Fibroblast of the aortic adventitia (primary cell): ENCODE results near the gene VTI1A. TPM values are rescaled to one million over a fixed set of nuclear protein-coding genes. Genes with fewer than 3 reads are reported as not detected.
"Not testable (repeated sequence)": the region's sequence is repeated elsewhere in the genome, so short reads cannot be mapped to it uniquely, and the experiment has no call there.

Source experiments
- DNase-seq: peaks from one replicate; pipeline ENCODE4 v3.0.0-alpha.2; 2010; ENCODE audit warnings: low read depth
- H3K4me3 ChIP-seq: 2 replicates; pipeline ENCODE4 v1.5.1; 2011; ENCODE audit warnings: low read depth, mild to moderate bottlenecking, control low read depth, low read length, moderate library complexity
- total RNA-seq: library from RNA; depleted of rRNA; stranded (reverse); fragments of >200 nt; gene quantifications from 2 replicates; pipeline ENCODE4 v1.2.3, GENCODE V29; 2012; ENCODE audit warnings: low replicate concordance
- TF ChIP-seq, protein P1 (sequence below): IDR thresholded peaks from 2 replicates; pipeline ENCODE4 v1.5.1; 2011; ENCODE audit warnings: mild to moderate bottlenecking, low read length, control low read depth, inconsistent platforms; ENCODE audit not compliant: insufficient read depth

VTI1A gene
- total RNA-seq, 1 donor = 44.5 TPM

DNA sequence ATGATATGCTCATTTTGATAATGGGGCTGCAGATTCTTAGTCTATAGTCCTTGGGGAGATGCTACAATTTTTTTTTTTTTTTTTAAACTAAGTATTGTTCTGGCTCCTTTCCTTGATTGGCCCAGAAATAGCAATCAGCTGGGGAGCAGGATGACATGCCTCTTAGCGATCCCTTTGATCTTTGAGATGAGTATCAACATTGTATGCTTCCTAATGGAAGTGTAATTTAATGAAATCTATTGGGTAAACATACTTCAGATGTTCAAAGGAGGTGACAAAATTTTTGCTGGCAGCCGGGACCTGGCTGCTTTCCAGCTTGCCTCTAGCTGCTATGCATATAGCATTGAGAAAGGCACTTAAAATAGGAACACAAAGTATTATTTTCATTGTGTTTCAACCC lies 43.5 kb downstream of the VTI1A start:
- H3K4me3 ChIP-seq = no peak overlapping the region
- DNase-seq = peak; percentile 15
- TF ChIP-seq, protein P1, sequence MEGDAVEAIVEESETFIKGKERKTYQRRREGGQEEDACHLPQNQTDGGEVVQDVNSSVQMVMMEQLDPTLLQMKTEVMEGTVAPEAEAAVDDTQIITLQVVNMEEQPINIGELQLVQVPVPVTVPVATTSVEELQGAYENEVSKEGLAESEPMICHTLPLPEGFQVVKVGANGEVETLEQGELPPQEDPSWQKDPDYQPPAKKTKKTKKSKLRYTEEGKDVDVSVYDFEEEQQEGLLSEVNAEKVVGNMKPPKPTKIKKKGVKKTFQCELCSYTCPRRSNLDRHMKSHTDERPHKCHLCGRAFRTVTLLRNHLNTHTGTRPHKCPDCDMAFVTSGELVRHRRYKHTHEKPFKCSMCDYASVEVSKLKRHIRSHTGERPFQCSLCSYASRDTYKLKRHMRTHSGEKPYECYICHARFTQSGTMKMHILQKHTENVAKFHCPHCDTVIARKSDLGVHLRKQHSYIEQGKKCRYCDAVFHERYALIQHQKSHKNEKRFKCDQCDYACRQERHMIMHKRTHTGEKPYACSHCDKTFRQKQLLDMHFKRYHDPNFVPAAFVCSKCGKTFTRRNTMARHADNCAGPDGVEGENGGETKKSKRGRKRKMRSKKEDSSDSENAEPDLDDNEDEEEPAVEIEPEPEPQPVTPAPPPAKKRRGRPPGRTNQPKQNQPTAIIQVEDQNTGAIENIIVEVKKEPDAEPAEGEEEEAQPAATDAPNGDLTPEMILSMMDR = no peak

DNA sequence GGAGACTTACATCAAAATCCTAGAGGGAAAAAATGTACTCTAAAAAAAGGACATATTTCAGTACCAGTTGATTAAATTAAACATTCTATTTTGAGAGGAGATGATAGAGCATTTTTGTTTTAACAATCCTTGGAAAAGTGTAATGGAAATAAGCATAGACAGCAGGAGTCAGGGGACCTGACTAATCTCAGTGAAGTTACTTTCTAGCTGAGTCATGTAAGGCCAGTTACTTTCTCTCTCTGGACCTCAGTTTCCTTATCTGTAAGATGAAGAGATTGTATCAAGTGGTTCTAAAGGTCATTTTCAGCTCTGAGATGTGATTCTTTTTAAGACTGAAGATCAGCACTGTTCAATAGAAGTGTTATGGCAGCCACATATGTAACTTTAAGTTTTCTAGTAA lies 44.1 kb downstream of the VTI1A start:
- H3K4me3 ChIP-seq = no peak overlapping the region
- TF ChIP-seq, protein P1 = no peak
- peak; percentile 55 for DNase-seq

DNA sequence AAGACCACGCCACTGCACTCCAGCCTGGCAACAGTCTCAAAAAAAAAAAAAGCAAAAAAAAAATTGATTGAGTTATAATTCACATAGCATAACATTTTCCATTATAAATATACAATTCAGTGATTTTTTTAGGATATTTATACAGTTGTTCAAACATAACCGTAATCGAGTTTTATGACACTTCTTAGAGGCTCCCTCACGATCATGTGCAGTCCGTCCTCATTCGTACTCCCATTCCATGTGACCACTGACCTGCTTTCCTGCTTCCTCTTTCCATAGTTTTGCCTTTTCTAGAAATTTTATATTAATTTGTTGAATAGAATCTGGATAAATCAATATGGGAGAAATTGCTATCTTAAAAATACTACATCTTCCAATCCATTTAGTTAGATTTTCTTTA lies 45.7 kb downstream of the VTI1A start:
- no peak for DNase-seq
- TF ChIP-seq, protein P1 = no peak
- H3K4me3 ChIP-seq = no peak overlapping the region

DNA sequence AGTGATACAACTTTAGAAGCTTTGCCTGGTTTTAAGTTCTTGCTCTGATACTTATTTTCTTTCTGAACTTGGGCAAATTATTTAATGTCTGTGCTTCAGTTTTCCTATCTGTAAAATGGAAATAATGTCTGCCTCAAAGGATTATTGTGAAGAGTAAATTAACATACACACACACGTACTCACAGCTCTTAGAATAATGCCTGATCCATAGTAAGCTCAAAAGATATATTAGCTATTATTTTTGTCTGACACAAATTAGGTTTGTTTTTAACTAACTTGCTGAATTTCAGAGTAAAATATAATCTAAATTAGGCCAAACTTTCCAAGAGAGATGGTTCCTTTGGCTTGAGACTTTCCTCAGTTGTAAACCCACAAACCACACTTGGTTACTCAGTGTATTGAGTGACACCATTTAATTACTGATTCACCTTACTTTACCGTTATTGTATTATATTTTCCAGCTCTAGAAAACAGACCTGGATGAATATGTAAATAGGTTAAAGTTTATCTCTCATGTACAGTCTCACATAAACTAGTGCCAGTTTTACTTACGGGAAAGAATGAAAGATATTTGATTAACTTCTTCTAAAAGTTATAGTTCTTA lies 50.4 kb downstream of the VTI1A start:
- no peak for DNase-seq
- no peak overlapping the region for H3K4me3 ChIP-seq
- TF ChIP-seq, protein P1 = no peak

DNA sequence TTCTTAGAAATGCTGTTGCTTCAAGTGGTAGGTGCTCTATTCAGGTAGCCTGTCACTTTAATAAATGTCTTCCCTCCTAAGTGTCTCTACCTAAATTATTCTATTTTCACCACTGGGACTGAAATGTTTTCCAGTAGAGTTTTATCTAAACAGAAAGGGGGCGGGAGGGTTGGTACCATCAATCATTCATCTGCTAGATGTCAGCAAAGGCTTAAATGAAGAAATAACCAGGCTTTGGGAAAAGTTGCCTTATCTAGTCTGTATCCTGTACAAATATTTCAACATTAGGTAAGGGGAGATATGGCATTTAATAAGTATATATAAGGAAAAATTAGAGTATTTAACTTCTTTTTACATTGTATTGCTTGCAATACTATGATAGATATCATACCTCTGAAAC lies 51.8 kb downstream of the VTI1A start:
- TF ChIP-seq, protein P1 = no peak

DNA sequence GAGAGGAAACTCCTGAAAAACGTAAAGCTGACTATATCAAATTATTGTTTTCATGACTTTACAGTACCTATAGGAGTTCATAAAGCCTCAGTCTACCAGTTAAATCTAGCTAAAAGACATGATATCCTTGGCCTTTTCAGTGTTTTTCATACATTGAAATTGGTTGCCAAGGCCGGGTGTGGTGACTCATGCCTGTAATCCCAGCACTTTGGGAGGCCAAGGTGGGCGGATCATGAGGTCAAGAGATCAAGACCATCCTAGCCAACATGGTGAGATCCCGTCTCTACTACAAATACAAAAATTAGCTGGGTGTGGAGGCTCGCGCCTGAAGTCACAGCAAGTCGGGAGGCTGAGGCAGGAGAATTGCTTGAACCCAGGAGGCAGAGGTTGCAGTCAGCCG lies 53.0 kb downstream of the VTI1A start:
- H3K4me3 ChIP-seq, DNase-seq: not testable (repeated sequence)

More for the DNA sequence above, 51.8 kb downstream of the VTI1A start:
- H3K4me3 ChIP-seq = no peak overlapping the region
- DNase-seq = no peak

DNA sequence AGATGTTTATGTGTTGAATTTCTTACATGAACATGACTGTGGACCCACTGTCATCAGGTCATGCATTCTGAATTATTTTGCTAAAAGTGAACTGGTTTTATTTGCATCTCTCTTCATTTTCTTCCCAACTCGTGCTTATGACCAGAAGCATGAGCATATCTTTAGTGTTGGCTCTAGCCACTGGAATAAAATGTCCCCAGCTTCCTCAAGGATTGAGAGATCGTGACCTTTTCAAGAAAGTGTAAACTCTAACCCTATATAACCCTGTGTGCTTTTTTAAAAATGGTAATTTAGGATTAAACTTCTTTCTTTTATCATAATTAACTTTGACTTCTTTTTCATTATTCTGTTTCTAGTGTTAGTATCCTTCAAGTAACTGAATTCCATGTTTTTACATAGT lies 55.5 kb downstream of the VTI1A start:
- TF ChIP-seq, protein P1 = no peak
- H3K4me3 ChIP-seq = no peak overlapping the region
- no peak for DNase-seq
